Measurements from ENCODE around the gene ARHGAP27.
"Not testable (repeated sequence)": the region's sequence is repeated elsewhere in the genome, so short reads cannot be mapped to it uniquely, and the experiment has no call there.

Gene ARHGAP27

DNA sequence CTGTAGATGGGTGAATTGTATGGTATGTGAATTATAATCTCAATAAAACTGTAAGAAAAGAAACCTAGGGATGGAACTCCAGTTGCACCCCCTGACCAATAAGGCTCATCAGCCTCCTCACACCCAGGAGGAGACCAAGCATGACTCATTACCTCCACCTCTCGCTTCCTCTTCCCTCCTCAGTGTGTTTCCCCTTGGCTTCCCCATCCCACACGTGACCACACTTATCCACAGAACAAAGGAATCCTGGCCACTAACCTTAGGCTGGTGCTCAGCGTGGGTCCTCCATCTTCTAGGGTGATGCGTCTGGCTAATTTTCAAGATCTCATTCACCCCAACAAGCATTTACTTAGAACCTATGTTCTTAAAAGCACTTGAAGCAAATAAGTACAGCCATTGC is 79.6 kb downstream of the ARHGAP27 start:
- DNase-seq (ENCODE audit: low read depth) = no peak
- TF ChIP-seq, protein P1, sequence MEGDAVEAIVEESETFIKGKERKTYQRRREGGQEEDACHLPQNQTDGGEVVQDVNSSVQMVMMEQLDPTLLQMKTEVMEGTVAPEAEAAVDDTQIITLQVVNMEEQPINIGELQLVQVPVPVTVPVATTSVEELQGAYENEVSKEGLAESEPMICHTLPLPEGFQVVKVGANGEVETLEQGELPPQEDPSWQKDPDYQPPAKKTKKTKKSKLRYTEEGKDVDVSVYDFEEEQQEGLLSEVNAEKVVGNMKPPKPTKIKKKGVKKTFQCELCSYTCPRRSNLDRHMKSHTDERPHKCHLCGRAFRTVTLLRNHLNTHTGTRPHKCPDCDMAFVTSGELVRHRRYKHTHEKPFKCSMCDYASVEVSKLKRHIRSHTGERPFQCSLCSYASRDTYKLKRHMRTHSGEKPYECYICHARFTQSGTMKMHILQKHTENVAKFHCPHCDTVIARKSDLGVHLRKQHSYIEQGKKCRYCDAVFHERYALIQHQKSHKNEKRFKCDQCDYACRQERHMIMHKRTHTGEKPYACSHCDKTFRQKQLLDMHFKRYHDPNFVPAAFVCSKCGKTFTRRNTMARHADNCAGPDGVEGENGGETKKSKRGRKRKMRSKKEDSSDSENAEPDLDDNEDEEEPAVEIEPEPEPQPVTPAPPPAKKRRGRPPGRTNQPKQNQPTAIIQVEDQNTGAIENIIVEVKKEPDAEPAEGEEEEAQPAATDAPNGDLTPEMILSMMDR (IDR thresholded peaks at IDR 0.05; ENCODE audit: low read depth, low read length, missing control alignments) = no peak
- in situ Hi-C loops (cut with HindIII; ENCODE audit: low sequenced_read_pairs) = no loop called here
- H3K4me3 ChIP-seq (ENCODE audit: low read depth, low read length) = no peak overlapping the region

DNA sequence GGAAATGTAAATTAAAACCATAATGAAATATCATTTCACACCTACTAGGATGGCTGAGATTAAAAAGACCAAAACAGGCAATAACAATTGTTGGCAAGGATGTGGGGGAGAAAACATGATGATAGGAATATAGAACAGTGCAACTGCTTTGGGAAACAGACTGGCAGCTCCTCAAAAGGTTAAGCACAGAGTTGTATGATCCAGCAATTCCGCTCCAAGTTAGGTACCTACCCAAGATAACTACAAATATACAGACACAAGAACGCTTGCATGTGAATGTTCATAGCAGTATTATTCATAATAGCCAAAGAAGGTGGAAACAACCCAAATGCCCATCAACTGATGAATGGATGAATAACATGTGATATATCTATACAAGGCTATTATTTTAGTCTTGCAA is 80.8 kb downstream of the ARHGAP27 start:
- TF ChIP-seq, protein P1 (IDR thresholded peaks at IDR 0.05; ENCODE audit: low read depth, low read length, missing control alignments) = no peak
- in situ Hi-C loops (cut with HindIII; ENCODE audit: low sequenced_read_pairs) = no loop called here
- no peak overlapping the region for H3K4me3 ChIP-seq (ENCODE audit: low read depth, low read length)
- DNase-seq (ENCODE audit: low read depth) = no peak

DNA sequence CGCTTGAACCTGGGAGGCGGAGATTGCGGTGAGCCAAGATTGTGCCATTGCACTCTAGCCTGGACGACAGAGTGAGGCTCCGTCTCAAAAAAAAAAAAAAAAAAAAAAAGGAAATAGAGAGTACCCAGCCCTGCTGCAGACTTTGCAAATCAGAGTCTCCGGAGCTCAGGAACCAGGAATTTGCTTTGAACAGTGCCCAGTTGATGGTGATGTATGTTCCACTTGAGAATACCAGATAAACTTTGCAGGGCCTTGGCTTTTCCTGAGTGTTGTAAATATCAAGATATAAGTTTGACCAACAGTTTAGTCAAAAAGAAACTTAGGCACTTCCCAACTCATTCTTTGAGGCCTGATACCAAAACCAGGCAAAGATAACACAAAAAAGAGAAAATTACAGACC is 85.2 kb downstream of the ARHGAP27 start:
- H3K4me3 ChIP-seq (ENCODE audit: low read depth, low read length) = no peak overlapping the region
- TF ChIP-seq, protein P1 (IDR thresholded peaks at IDR 0.05; ENCODE audit: low read depth, low read length, missing control alignments) = no peak
- in situ Hi-C loops (cut with HindIII; ENCODE audit: low sequenced_read_pairs) = no loop called here
- no peak for DNase-seq (ENCODE audit: low read depth)

DNA sequence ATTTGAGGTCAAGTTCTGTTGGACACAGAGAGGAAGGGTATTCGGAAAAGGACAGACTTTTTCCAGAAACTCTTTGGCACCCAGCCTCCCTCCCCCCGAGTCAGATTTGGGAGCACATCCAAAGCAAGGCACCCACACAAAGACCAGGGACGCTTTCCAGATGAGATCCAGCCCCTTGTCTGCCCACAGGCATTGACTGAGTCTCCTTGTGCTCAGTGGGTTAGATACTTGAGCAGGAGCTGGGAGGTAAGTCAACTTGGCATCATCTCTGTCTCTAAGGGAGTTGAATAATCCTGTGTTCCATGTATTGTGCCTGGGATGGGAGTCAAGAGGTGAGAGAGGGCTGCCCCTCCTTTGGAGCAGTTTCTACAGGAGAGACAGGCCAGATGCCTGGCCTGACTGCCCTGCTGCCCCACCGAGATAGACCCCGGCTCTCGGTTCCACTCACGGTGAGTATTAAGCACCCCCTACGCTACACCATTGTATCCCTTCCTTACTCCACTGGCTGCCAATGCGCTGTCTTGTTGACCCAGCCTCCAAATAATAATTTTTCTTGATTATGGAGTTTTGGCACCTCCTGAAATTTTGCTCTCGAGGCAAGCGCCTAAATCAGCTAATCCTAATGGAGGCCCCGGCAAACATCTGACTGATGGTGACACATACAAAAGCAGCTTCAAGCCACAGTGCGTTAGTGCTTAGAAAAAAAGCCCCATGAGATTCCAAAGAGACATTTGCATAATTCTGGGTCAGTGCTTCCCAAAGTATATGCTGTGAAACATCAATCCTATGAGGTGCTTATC is 86.3 kb downstream of the ARHGAP27 start:
- in situ Hi-C loops (cut with HindIII; ENCODE audit: low sequenced_read_pairs) = no loop called here
- peak; percentile 66 for DNase-seq (ENCODE audit: low read depth)

DNA sequence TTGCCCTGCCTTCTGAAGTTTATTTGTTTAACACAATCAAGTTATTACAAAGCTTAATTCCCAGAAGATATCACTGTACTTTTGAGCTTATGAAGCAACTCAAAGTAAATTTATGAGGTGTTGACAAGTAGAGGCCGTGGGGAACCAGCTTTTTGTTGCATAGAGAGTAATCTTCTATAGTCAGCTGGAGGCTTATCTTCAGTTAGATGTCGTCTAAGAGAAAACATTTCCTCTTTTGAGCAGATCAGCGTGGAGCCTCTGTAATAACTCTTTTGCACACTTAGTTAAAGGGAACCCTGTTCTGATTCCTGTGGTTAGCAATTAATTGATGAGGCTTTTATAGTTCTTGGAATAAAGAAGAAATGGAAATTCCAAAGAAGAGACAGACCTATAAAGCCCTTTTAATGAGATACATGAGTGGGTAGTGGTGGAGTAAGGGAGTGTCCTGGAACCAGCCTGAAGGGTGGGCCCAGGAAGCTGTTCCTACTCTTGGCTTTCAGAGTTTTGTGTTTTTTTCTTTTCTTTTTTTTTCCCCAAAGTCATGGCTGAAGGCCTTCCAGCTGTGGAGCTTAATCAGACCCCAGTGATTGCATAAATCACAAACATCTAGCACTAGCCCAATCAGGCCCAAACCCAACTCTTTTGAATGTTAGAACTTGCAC is 87.0 kb downstream of the ARHGAP27 start:
- in situ Hi-C loops (cut with HindIII; ENCODE audit: low sequenced_read_pairs) = no loop called here
- no peak overlapping the region for H3K4me3 ChIP-seq (ENCODE audit: low read depth, low read length)
- TF ChIP-seq, protein P1 (IDR thresholded peaks at IDR 0.05; ENCODE audit: low read depth, low read length, missing control alignments) = no peak
- DNase-seq (ENCODE audit: low read depth) = peak; percentile 56

More for the DNA sequence above, 86.3 kb downstream of the ARHGAP27 start:
- H3K4me3 ChIP-seq (ENCODE audit: low read depth, low read length) = no peak overlapping the region
- TF ChIP-seq, protein P1 (IDR thresholded peaks at IDR 0.05; ENCODE audit: low read depth, low read length, missing control alignments) = no peak

DNA sequence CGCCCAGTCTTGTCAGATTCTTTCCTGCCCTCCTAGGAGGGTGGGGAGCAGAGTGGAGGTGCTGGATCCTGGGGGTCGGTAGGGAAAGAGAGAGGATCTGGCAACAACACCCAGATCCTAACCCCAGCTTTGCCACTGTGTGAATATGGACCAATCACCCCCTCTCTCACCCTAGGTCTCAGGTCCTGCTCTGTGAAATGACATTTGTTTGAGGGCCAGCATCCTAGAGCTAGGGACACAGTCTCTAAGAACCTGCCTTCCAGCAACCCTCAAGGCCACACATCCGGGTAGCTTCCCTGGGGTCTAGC is 87.5 kb downstream of the ARHGAP27 start:
- no peak for DNase-seq (ENCODE audit: low read depth)
- in situ Hi-C loops (cut with HindIII; ENCODE audit: low sequenced_read_pairs) = no loop called here
- TF ChIP-seq, protein P1 (IDR thresholded peaks at IDR 0.05; ENCODE audit: low read depth, low read length, missing control alignments) = no peak

DNA sequence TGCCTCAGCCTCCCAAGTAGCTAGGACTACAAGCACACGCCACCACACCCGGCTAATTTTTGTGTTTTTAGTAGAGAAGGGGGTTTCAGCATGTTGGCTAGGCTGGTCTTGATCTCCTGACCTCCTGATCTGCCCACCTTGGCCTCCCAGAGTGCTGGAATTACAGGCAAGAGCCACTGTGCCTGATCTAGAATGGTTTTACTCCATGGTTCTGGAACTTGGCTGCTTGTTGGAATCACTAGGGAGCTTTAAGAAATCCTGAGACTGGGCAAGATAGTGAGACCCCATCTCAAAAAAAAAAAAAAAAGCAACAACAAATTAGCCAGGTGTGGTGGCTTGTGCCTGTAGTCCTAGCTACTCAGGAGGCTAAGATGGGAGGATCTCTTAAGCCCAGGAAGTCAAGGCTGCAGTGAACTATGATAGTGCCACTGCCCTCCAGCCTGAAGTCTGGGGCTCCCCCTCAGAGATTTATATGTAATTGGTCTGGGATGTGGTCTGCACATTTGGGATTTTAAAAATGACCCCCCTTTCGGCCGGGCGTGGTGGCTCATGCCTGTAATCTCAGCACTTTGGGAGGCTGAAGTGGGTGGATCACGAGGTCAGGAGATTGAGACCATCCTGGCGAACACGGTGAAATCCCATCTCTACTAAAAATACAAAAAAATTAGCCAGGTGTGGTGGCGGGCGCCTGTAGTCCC is 88.6 kb downstream of the ARHGAP27 start:
- DNase-seq (ENCODE audit: low read depth); in situ Hi-C loops (cut with HindIII; ENCODE audit: low sequenced_read_pairs); H3K4me3 ChIP-seq (ENCODE audit: low read depth, low read length): not testable (repeated sequence)

More for the DNA sequence above, 87.5 kb downstream of the ARHGAP27 start:
- no peak overlapping the region for H3K4me3 ChIP-seq (ENCODE audit: low read depth, low read length)

All from astrocyte of the cerebellum (primary cell).